Glomerular visceral epithelial cell (primary cell): ENCODE data around the gene KIF3C.
"Not testable (repeated sequence)": the region's sequence is repeated elsewhere in the genome, so short reads cannot be mapped to it uniquely, and the experiment has no call there.

Experiments
- DNase-seq: peaks from one replicate; pipeline ENCODE4 v3.0.0-alpha.2; 2016; ENCODE audit errors: extremely low spot score

KIF3C gene

DNA sequence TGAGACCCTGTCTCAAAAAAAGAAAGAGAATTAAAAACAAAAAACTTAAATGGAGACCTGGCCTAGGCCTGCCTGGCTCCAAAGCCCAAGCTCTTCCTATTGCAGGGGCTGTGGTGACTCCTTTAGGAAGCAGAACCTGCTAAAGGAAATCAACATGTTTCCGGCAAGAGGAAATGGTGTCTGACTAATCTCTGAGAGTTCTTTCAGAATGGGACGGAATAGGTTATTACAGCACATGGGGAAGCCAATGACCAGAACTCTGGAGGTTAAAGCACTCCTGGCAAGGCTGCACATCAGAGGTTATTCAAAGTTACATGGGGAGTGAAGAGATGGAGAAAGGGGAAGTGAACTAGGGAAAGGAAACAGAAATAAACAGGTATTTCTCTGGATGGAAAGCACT, 21.4 kb downstream of the KIF3C start:
- DNase-seq = no peak

DNA sequence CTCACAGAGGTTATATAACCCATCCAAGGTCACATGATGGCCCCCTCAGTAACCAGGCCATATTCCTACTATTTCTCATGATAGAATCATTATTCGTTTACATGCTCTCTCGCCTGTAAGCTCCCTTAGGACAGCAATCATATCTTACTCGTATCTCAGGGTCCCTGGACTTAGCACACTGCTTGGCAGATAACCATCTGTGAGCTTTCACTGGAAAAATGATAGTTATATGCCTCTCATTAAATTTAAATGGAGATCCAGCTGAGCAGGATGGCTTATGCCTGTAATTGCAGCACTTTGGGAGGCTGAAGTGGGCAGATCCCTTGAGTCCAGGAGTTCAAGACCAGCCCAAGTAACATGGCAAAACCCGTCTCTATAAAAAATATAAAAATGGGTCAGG, 21.9 kb downstream of the KIF3C start:
- DNase-seq = no peak

DNA sequence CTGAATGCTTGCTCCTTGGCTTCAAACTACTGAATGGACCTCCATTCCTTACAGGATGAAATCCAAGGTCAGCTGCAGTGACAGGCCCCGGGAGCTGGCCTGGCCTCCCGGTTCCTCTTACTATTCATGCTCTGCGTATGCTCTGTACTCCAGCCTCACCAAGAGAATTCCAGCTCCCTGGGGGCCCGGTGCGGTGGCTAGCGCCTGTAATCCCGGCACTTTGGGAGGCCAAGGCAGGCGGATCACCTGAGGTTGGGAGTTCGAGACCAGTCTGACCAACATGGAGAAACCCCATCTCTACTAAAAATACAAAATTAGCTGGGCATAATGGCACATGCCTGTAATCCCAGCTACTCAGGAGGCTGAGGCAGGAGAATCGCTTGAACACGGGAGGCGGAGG, 23.7 kb downstream of the KIF3C start:
- not testable (repeated sequence) for DNase-seq

DNA sequence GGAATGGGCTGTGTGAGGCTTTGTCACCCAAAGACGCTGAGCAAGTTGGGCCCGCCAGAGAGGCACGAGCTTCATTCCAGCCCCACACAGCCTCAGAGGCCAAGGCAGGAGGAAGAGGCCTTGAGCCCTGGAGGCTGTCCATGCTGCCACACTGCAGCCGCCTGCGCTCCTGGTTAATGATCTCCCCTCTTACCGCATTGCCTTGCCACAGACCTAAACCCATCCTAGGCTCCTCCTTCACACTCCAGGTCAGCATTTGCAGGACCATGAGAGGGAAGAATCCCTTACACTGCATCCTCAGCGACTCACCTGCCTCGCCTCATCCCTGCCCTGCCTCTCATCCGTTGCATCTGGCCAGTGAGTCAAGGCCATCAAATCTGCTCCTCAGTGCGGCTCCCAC, 24.6 kb downstream of the KIF3C start:
- DNase-seq = no peak

DNA sequence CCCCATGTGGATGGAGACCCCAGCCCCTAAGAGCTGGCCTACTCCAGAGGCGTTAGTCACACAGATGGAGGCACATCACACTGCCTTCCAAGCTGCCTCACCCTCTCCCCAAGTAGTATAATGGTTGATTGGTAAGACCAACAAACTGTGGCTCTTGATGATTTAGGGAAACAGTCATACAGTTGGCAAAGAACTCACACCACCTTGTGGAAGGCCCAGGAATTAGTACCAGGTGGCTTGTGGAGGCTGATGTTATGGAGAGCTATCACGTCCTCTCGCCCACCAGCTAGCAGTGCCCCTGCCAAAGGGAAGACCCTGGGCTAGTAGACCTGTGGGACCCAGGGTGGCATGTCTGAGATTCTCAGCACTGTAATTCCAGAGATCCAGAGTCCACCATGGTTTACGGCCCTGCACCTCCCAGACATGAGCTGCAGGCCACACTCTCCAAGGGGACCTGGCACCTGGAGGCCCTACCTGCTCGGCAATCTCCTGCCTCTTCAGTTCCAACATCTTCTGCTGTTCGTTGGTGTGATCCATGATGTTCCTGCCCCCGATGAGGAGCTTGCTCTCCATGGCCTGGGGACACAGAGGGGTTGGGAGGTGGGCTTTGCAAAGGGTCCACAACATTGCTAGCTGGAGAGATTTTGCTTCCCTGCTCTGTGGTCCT, 26.3 kb downstream of the KIF3C start:
- DNase-seq = no peak

DNA sequence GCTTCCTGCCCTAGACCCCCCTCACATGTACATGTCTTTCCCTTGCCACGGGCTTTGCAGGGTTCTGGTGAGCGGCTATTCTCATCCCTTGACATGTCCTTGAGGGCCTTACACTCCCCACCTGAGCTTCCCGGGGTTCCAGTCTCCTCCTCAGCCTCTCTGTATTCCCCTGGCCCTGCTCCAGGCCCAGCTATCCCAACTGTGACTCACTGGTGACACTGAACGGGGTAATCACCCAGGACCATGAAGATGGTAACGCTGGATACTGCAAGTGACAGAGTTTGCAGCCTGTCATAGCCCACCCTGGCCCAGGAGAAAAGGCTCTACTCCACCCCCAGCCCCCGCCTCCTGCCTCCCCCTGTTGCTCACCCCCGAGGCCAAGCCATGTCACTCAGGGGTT, 27.3 kb downstream of the KIF3C start:
- DNase-seq = peak; percentile 25

DNA sequence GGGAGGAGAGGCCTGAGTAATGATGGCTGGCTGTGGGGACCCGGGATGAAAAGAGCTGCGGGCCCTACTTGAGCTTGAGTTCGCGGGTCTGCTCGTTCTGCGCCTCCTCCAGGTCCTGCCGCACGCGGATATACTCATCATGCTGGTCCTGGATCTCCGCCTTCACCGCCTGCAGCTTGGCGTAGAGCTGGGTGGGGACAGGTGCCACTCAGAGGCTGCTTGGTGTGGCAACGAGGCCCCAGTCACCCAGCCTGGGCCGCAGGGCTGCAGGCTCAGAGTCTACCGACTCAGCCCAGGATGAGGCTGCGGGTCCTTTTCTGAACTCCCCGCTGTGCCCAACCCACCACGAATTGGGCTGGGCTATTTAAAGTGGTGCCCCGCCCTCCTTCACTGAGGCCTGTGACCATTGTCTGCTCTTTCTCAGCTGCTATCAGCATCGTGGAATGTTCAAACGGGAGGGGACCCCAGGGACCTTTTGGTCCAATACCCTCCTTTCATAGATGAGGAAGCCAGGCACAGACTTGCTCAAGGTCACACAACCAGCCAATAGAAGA, 28.0 kb downstream of the KIF3C start:
- no peak for DNase-seq

DNA sequence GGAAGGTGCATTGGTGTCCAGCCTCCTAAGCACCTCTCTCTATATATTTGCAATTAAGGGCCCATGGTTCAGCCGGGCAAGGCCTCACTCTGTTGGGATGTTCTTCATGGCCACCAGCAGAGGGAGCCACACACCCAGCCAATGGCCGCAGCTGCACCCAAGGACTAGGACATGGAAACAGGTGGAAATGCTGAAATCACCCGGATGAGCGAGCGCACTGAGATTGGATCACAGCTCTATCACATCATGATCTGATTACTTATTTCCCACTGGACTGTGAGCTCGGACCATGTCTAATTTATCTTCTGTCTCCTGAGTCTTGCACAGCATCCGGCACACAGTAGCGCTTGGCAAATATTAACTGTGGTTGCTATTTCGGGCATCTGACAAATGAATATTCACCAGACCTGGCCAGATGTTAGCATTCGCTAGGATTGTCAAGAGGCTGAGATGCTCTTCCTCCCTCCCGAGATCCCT, 31.2 kb downstream of the KIF3C start:
- peak; percentile 90 for DNase-seq

DNA sequence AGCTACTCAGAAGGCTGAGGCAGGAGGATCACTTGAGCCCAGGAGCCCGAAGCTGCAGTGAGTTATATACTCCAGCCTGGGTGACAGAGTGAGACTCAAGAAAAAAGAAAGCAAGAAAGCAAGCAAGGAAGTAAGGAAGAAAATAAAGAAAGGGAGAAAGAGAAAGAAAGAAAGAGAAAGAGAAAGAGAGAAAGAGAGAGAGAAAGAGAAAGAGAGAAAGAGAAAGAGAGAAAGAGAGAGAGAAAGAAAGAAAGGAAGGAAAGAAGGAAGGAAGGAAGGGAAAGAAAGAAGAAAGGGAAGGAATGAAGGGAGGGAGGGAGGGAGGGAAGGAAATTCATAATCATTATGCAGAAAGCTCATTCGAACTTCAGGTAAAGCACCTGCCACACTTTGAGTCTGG, 33.9 kb downstream of the KIF3C start:
- no peak for DNase-seq

DNA sequence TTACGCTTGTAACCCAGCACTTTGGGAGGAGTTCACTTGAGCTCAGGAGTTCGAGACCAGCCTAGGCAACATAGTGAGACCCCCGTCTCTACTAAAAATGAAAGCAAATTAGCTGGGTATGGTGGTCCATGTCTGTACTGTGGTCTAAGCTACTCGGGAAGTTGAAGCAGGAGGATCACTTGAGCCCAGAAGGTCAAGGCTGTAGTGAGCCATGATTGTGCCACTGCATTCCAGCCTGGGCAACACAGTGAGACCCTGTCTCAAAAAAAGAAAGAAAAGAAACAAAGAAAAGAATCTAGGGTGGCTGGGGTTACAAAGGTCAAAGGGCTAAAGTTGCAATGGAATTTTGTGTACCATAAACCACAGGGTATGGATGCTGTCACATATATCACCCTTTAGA, 41.3 kb downstream of the KIF3C start:
- DNase-seq = no peak

DNA sequence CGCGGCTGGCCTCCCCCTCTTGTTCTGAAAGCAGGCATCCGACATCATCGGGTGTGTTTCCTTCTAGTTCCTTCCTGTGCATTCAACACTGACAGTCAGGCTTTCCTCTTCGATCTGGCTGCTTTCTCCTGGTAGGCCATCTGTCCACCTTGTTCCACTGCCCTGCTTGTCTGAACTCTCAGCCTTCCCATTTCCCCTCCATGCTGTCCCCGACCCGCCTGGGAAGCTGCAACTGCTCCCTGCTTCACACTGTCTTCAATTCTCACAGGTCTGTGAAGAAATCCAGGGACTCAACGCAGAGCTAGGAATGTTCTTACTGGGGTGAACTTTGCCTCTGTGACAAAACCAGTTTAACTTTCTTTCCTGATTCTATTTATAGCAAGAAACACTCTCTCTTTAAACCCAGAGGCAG, 43.0 kb downstream of the KIF3C start:
- DNase-seq = no peak

DNA sequence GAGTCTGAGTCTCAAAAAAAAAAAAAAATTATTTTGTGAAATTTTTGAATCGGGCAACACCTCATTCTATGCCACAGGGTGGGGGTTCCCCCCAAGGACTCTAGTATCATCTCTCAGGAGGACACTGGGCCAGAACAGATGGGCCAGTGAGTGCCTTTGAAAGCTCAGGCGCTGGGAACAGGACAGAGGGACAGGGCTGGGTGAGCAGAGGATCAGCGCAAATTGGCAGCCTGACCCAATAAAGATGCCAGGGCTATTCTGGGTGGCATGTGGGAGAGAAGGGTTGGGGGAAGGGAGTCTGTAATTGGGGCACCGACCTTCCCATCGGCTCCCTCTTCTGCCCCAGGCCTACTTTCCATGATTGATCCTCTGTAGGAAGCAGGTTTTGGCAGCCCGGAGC, 44.0 kb downstream of the KIF3C start:
- DNase-seq = no peak

DNA sequence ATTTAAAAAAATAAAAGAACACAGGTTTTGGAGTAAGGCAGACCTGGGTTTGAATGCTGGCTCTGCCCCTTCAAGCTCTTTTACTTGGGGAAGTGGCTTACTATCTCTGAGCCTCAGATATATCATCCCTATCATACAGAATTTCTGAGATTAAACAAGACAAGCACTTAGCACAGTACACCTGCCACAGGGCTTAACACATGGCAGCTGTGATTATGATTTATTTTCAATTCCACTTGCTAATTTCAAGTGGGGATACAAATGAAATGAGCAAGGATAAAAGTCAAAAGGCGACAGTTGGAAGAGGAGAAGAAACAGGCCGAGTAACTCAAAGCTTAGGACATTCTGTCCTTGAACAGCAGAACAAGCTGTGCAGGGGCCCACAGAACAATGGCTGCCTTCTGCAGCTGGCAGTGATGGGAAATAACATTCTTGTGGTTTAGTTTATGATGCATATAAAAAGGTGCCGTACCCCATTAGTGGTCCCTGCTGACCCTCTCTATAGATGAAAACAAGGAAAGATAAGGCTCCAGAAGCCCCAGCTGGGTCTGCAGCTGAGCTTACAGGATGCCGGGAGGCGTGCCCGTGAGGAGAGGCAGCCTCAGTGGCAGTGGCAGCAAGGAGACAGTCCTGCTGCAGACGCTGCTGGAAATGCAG, 45.3 kb downstream of the KIF3C start:
- DNase-seq = no peak

DNA sequence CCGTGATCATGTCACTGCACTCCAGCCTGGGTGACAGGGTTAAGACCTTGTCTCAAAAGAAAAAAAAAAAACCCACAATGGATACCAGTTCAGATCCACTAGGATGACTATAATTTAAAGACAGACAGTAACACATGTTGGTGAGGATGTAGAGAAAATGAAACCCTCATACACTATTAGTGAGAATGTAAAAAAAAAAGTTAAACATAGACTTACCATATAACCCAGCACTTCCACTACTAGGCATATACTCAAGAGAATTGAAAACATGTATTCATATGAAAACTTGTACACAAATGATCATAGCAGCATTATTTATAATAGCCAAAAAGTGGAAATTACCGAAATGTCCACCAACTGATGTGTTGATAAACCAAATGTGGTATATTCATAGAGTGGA, 48.7 kb downstream of the KIF3C start:
- no peak for DNase-seq

DNA sequence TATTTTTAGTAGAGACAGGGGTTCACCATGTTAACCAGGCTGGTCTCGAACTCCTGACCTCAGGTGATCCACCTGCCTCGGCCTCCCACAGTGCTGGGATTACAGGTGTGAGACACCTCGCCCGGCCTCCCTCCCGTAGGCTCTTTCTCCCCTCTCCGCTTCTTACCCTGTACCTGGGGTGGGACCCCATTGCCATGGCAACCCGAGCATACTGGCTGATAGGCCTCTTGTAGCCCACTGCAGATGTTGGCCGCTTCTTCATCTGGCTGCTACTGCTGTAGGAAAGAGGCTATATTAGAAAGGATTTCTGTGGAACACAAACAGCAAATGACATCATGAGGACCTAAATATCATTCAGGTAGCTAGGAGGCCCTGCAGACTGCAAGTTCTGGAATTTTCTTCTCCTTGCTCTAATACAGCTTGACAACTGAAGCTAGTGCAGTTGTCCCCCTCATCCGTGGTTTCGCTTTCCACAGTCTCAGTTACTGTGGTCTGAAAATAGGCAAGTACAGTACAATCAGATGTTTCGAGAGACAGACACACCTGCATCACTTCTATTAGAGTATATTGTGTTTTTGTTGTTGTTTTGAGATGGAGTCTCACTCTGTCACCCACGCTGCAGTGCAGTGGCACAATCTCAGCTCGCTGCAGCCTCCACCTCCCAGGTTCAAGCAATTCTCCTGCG, 52.4 kb downstream of the KIF3C start:
- DNase-seq = no peak

DNA sequence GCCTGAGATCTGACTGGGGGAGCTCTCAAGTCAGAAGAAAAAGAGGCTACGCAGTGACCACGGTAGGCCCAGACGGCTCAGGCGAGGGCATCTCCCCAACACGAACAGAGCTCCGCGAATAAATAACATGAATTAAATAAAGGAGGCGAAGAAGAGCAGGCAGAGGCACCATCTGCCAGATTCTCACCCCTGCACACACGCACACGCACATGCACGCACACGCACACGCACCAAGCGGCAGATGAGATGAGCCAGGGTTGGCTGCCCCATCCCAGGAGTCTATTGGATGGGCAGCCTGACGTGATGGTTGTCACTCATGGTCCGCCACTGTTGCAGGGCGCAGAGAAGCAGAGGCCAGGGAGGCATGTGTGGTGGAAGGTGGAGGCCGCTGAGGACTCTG, 53.6 kb downstream of the KIF3C start:
- DNase-seq = no peak

DNA sequence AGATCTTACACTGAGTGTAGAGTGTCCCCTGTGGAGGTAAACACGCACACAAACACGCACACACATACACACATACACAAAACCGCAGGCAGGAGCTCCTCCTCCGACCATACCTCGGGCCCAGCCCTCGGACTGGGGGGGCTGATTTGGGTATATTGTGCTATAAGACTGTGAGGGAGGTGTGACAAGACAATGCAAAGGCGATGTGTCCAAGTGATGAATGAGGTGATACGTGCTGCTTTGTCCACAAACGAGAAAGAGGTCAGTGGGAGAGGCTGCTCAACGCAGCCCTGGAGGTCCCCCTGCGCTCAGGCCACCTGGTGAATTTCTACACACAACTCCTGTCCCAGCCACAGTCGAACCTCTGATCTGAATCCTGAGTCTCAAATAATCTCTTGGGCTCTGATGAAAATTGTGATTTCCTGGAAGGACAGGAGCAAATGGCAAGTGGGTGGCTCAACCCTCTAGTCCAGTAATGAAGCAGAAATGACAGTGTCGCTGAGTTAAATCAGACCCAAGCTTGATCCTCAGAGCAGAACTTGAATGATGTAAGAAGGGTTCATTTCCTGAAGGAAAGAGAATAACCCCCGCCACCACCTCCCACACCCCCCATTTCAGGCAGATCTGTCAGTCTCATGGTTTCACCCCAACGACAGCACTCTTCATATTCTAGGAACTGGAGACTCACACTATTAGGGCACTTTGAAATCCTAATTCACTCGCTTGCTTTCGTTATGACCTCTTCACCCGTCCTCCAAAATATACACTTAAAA, 55.1 kb downstream of the KIF3C start:
- no peak for DNase-seq

DNA sequence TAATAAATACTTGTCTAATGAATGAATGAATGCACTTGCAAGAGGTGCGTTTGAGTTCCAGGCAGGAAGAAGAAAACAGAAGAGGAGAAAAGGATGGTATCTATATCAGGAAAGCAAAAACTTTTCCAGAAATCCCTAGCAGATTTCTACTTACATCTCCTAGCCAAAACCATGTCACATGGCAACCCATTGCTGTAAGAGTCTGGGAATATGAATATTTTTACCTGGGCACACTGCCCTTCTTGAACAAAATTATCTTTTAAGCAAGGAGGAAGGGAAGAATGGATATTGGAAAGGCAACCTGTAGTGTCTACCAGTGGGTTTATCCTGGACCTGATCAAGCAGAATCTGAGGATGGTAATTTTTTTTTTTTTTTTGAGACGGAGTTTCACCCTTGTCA, 59.8 kb downstream of the KIF3C start:
- DNase-seq = no peak

DNA sequence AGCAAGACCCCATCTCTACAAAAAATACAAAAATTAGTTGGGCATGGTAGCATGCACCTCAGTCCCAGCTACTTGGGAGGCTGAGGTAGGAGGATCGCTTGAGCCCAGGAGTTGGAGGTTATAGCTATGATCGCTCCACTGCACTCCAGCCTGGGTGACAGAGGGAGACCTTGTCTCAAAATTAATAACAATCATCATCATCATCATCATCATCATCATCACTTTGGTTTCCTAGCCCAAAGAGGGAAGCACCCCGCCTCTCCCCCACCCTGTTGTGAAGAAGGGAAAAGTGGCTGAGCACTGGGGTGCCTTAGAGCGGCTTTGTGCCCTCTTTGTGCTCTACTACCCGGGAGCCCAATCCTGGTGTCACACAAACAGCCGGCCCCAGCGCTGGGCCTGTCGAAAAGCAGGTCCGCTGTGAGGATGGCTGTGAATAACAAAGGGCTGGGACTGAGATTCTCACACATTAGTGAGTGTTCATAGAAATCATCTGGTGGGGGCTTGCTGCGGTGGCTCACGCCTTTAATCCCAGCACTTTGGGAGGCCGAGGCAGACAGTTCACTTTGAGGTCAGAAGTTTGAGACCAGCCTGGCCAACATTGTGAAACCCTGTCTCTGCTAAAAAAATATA, 61.4 kb downstream of the KIF3C start:
- no peak for DNase-seq

DNA sequence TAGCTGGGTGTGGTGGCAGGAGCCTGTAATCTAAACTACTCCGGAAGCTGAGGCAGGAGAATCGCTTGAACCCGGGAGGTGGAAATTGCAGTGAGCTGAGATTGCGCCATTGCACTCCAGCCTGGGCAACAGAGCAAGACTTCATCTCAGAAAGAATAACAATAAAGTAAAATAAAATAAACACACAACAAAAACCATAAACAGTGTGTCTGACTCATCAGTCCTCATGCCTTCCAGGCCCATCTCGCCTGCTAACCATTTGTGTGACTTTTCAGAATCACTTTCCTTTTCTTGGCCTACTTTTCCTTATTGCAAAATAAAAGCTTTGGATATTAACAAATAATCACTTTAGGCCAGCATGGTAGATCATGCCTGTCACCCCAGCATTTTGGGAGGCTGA, 62.0 kb downstream of the KIF3C start:
- no peak for DNase-seq

DNA sequence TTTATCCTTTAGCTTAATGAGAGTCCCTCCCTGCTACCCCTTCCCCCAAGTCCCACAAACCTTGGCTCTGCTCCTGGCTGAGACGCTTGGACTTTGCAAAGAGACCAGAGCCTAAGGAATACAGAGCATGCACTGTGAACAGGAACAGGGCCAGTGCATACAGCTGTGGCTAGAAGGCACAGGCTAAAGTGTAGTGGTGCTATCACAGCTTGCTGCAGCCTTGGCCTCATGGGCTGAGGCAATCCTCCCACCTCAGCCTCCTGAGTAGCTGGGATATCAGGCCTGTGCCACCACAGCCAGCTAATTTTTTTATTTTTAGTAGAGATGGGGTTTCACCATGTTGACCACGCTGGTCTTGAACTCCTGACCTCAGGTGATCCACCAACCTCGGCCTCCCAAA, 64.5 kb downstream of the KIF3C start:
- DNase-seq = no peak

DNA sequence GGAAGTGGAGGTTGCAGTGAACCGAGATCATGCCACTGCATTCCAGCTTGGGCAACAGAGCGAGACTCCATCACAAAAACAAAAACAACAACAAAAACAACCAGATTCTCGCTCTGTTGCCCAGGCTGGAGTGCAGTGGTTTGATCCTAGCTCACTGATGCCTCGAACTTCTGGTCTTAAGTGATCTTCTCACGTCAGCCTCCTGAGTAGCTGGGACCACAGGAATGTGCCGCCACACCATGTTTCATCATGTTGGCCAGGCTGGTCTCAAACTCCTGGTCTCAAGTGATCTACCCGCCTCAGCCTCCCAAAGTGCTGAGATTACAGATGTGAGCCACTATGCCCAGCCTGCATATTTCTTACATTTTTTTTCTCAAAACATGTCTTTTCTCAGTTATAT, 64.9 kb downstream of the KIF3C start:
- DNase-seq = peak; percentile 11
